Heart left ventricle (tissue), 16 donors: Measurements from ENCODE around the gene IGBP1. TPM values are rescaled to one million over a fixed set of nuclear protein-coding genes. Genes with fewer than 3 reads are reported as not detected.

Experiments
- ATAC-seq, 4 donors: fragments of 200-7000 bp; cut with Tn5 transposase; one replicate each; pipeline ENCODE4 v1.9.1; 2020 to 2022; ENCODE audit warnings: moderate library complexity in 4 of 4, mild to moderate bottlenecking in 3 of 4, moderate number of reproducible peaks in 1 of 4
- DNase-seq, 5 donors: peaks; one replicate each; pipeline ENCODE4 v3.0.0-alpha.2; 2020
- H3K27ac ChIP-seq, 12 donors: fragments of 200-600 bp; sonication (generic) in 4 of 12; one replicate each; pipeline versions ENCODE4 v1.5.0 to v1.8.0; 2016 to 2022; ENCODE audit warnings: mild to moderate bottlenecking in 2 of 12
- H3K27me3 ChIP-seq, 9 donors: fragments of 200-600 bp; sonication (generic) in 2 of 9; one replicate each; pipeline versions ENCODE4 v1.5.1 to v1.8.0; 2016 to 2022; ENCODE audit warnings: mild to moderate bottlenecking in 3 of 9
- H3K36me3 ChIP-seq, 9 donors: fragments of 200-600 bp; sonication (generic) in 2 of 9; one replicate each; pipeline versions ENCODE4 v1.5.0 to v1.8.0; 2018 to 2022; ENCODE audit warnings: mild to moderate bottlenecking in 2 of 9
- H3K4me1 ChIP-seq, 12 donors: fragments of 200-600 bp; sonication (generic) in 4 of 12; one replicate each; pipeline versions ENCODE4 v1.5.0 to v1.8.0; 2016 to 2022; ENCODE audit warnings: mild to moderate bottlenecking in 3 of 12
- H3K4me3 ChIP-seq, 12 donors: fragments of 200-600 bp; sonication (generic) in 4 of 12; one replicate each; pipeline versions ENCODE4 v1.5.0 to v1.8.0; 2017 to 2022; ENCODE audit warnings: mild to moderate bottlenecking in 9 of 12, moderate library complexity in 4 of 12
- H3K9me3 ChIP-seq, 12 donors: fragments of 200-600 bp; sonication (generic) in 4 of 12; one replicate each; pipeline versions ENCODE4 v1.5.0 to v1.8.0; 2016 to 2022; ENCODE audit warnings: mild to moderate bottlenecking in 1 of 12
- POLR2A ChIP-seq, 2 donors: fragments of 450-650 bp; IDR thresholded peaks; one replicate each; pipeline ENCODE4 v1.6.1; 2017; ENCODE audit warnings: antibody characterized with exemption in 2 of 2, mild to moderate bottlenecking in 2 of 2, moderate library complexity in 2 of 2
- WGBS, 4 donors: extraction: QIAGEN DNeasy Blood & Tissue Kit in 2 of 4; methylation state at CpG; one replicate each; pipeline versions ENCODE4 v1.1.5 to v1.1.7; 2013 to 2018; 5-methylcytosine and 5-hydroxymethylcytosine counted together
- intact Hi-C, 10 donors: fragments of 100-400 bp; cut with DNase I; formaldehyde crosslinking; loops; one replicate each; pipeline versions ENCODE4 v1.11.1 to v1.14.2; 2022
- polyA plus RNA-seq, 2 donors: library from polyadenylated mRNA; stranded (reverse); fragments of 200-250 nt; gene quantifications; one replicate each; pipeline ENCODE4 v1.2.3, GENCODE V29; 2013
- total RNA-seq, 9 donors: library from RNA; depleted of rRNA in 2 of 9; stranded (reverse); fragments of >200 nt in 2 of 9; fragmentation: NEBNext Ultra II Directional in 3 of 9; extraction: Animal tissue kit (Norgen Biotek cat#: 25700) in 3 of 9; gene quantifications; one replicate each; pipeline versions ENCODE4 v1.1.0 to v1.2.4, GENCODE V29; 2016 to 2023
- TF ChIP-seq, protein P1 (sequence below), 12 donors: fragments of 200-600 bp; sonication (generic) in 4 of 12; IDR thresholded peaks; one replicate each; pipeline versions ENCODE4 v1.5.0 to v1.8.0; 2018 to 2022; ENCODE audit warnings: antibody characterized with exemption in 12 of 12, mild to moderate bottlenecking in 5 of 12
- donor health status: ischemic (EF 13 %, LVEDD 7.1; RV severe dilation, severe dysfunction).
- donor health status: healthy with polysubstance abuse.
- donor health status: DM: no; HTN: yes; CAD: no.
- donor health status: DM: no; HTN: no; CAD: no.
- donor health status: ischemic (EF 25% LVEDD 6.9; RV normal size, moderate dysfunction).
- donor health status: ischemic (EF 25% LVEDD 5.7; RV mildly dilated, moderate dysfunction).
- donor health status: healthy.
- donor health status: DM: yes; HTN: yes; CAD: no.
- donor health status: ischemic (EF 35%, LVEDD 5.7; RV mildly dilated, moderate dysfunction).
- donor health status: nonischemic (EF 11% LVEDD 7.7; RV severe dilation, severe dysfunction).
- donor health status: DM: yes; HTN: yes; CAD: no.
- donor health status: PGD.
- donor health status: ischemic (EF 29% LVEDD 5.4; RV normal size, mild dysfunction).
- donor health status: nonischemic (EF 23%, LVEDD 6.1; RV moderate dilation, normal function).

The IGBP1 gene
- total and polyA plus RNA-seq, 11 donors: 28.2 to 56.5 (median 45.5) TPM

DNA sequence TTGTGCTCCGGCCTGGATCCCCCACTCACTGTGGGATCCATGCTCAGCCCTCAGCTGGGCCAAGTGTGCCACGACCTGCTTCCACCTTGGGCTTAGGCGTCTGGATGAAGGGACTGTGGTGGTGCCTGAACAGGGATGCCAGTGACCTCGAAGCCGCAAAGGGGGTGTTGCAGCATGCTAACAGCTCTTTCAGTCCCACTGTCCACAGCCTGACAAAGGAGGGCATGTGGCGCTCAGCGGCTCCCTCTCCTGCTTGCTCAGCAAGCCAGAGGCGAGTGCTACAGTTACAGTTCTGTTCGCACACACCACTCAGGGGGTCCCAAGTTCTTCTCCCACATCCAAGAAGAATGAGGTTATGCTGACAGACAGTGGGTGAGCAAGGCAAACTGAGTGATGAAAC lies 5.2 kb upstream of the IGBP1 start:
- Histone ChIP-seq H3K4me1 (peaks cover 0 to 8% (median 2%) of the 10 kb centered on the region in 12 donors), H3K27ac (no peak overlapping the region), H3K27me3 (no peaks in the 10 kb centered on the region), H3K36me3 (no peaks in the 10 kb centered on the region), H3K9me3 (no peaks in the 10 kb centered on the region), H3K4me3 (no peak overlapping the region)
- no peak for ATAC-seq
- WGBS, 4 donors: 72 to 77% (median 73%) methylated on average over 7 to 9 of the region's 9 CpGs; no CpG with 5 or more reads in 1 of the 4 donors
- intact Hi-C loops: no loop called here
- no peak for DNase-seq
- TF ChIP-seq, protein P1, sequence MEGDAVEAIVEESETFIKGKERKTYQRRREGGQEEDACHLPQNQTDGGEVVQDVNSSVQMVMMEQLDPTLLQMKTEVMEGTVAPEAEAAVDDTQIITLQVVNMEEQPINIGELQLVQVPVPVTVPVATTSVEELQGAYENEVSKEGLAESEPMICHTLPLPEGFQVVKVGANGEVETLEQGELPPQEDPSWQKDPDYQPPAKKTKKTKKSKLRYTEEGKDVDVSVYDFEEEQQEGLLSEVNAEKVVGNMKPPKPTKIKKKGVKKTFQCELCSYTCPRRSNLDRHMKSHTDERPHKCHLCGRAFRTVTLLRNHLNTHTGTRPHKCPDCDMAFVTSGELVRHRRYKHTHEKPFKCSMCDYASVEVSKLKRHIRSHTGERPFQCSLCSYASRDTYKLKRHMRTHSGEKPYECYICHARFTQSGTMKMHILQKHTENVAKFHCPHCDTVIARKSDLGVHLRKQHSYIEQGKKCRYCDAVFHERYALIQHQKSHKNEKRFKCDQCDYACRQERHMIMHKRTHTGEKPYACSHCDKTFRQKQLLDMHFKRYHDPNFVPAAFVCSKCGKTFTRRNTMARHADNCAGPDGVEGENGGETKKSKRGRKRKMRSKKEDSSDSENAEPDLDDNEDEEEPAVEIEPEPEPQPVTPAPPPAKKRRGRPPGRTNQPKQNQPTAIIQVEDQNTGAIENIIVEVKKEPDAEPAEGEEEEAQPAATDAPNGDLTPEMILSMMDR (IDR thresholded peaks at IDR 0.05): no peak

DNA sequence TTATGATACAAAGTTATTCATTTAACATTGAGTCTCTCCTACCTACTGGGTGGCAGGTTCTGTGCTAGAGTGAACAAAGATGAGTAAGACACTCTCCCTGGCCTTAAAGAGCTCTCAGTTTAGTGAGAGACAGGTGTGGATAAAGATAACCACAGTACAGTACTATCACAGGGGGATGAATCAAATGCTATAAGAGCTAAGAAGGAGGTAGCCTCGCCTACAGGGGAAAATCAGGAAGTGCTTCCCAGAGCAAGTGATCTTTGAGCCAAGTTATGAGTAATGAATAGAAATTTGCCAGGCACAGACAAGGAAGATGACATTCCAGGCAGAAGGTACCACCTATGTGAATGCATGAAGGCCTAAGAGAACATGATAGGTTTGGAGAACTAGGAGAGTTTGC lies 3.4 kb upstream of the IGBP1 start:
- H3K36me3 ChIP-seq: no peaks in the 10 kb centered on the region
- ATAC-seq (no peak), DNase-seq (no peak)
- 25 to 44% (median 38%) methylated on average over 1 of the region's 1 CpG for WGBS, 4 donors
- peaks cover 0 to 13% (median 5%) of the 10 kb centered on the region in 12 donors for H3K4me1 ChIP-seq
- H3K9me3 ChIP-seq: no peaks in the 10 kb centered on the region
- TF ChIP-seq POLR2A (IDR thresholded peaks at IDR 0.05): no peak
- TF ChIP-seq, protein P1 (IDR thresholded peaks at IDR 0.05): no peak
- intact Hi-C loops: loop anchor here in 1 of 10 donors (10.0 kb wide), 1 partner anchor 155 kb away; the partner anchor contains the start of genes PDZD11 and RAB41
- no peak overlapping the region for H3K4me3 ChIP-seq
- no peak overlapping the region for H3K27ac ChIP-seq
- no peaks in the 10 kb centered on the region for H3K27me3 ChIP-seq

DNA sequence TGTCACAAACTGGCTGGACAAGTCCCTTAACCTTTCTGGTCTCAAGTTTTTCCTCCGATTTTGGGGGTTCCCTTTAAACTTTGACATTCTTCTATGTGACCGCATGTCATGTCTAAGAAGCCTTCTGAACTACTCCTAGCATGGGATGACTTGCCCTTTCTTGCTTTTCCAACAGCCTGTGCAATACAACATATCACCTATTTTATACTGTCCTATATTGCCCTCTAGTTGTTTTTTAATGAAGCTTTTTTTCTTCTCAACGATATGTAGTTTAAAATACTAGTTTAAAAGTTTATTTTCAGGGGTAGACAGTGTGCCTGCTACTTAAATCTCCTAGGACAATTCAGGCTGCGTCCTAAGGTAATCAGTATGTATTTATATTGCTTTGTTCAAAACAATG lies 1.0 kb upstream of the IGBP1 start:
- H3K27ac ChIP-seq: peak overlapping the region in 4 of 12 donors; percentile 55 to 91 (median 77)
- H3K36me3 ChIP-seq: peaks cover 0 to 11% (median 5%) of the 10 kb centered on the region in 9 donors
- TF ChIP-seq, protein P1 (IDR thresholded peaks at IDR 0.05): no peak
- TF ChIP-seq POLR2A (IDR thresholded peaks at IDR 0.05): no peak
- intact Hi-C loops: loop anchor here in 1 of 10 donors (10.0 kb wide), 1 partner anchor 153 kb away; the partner anchor contains the start of genes PDZD11 and RAB41
- peak overlapping the region in 3 of 12 donors; percentile 67 to 83 (median 78) for H3K4me3 ChIP-seq
- DNase-seq (no peak), ATAC-seq (no peak)
- H3K4me1 ChIP-seq: peaks cover 0 to 18% (median 5%) of the 10 kb centered on the region in 12 donors
- H3K27me3 ChIP-seq: no peaks in the 10 kb centered on the region
- H3K9me3 ChIP-seq: no peaks in the 10 kb centered on the region
- WGBS, 4 donors: 49 to 63% (median 55%) methylated on average over 4 of the region's 4 CpGs

DNA sequence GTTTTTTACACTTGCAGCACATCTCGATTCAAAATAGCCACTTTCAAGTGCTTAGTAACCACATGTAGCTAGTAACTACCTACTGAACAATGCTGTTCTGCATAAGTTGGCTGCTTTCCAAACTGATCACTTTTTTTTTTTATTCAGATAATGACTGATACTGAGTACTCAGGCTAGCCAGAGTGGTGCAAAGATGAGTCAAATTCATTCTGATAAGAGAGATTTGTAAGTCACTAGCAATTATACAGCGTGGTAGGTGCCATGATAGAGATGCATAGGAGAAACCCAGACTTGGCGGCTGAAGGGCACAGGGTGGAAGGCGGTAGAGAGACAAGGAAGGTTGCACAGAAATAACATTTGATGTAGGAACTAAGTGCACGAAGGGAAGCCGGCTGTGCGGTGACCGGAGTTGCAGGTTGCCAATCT lies 357 bp upstream of the IGBP1 start:
- Histone ChIP-seq H3K4me3 (peak overlapping the region; percentile 49 to 90 (median 77)), H3K4me1 (peaks cover 0 to 18% (median 5%) of the 10 kb centered on the region in 12 donors), H3K9me3 (no peaks in the 10 kb centered on the region), H3K36me3 (peaks cover 0 to 11% (median 5%) of the 10 kb centered on the region in 9 donors), H3K27ac (peak overlapping the region in 11 of 12 donors; percentile 55 to 91 (median 80)), H3K27me3 (no peaks in the 10 kb centered on the region)
- TF ChIP-seq, protein P1 (IDR thresholded peaks at IDR 0.05): no peak
- no peak for TF ChIP-seq POLR2A (IDR thresholded peaks at IDR 0.05)
- DNase-seq (no peak), ATAC-seq (peak in 3 of 4 donors; percentile 4 to 12 (median 11))
- 0 to 33% (median 17%) methylated on average over 8 of the region's 8 CpGs for WGBS, 4 donors
- intact Hi-C loops: loop anchor here in 1 of 10 donors (10.0 kb wide), 1 partner anchor 152 kb away; the partner anchor contains the start of genes PDZD11 and RAB41
